ENCODE data around the gene SLC35G6. TPM values are rescaled to one million over a fixed set of nuclear protein-coding genes. Genes with fewer than 3 reads are reported as not detected.
"Not testable (repeated sequence)": the region's sequence is repeated elsewhere in the genome, so short reads cannot be mapped to it uniquely, and the experiment has no call there.

SLC35G6 gene
- total and polyA plus RNA-seq, 4 donors, result not detected

GRCh38 chr17:7470457-7470973 is 10.7 kb upstream of the SLC35G6 start:
- WGBS, result 63% methylated on average over 8 of the region's 8 CpGs
- TF ChIP-seq JUND (IDR thresholded peaks at IDR 0.05), result peak in 1 of 2 donors; percentile 27
- peak in 1 of 2 donors; percentile 13 for TF ChIP-seq RXRA (IDR thresholded peaks at IDR 0.05)
- TF ChIP-seq HNF4A (conservative IDR thresholded peaks at IDR 0.05), result peak; percentile 70 to 73
- H3K9me3 ChIP-seq (ENCODE audit: control insufficient read depth in 4 of 4, low read length in 3 of 4); H3K27me3 ChIP-seq (ENCODE audit: control insufficient read depth in 4 of 4, insufficient read depth in 4 of 4, low read length in 3 of 4); H3K9ac ChIP-seq (ENCODE audit: low read depth in 1 of 2, low read length in 2 of 2); DNase-seq (ENCODE audit: low spot score); H3K27ac ChIP-seq (ENCODE audit: low read depth in 1 of 2, low read length in 2 of 2); H3K4me3 ChIP-seq (ENCODE audit: low read depth in 1 of 3, low read length in 3 of 3); H3K36me3 ChIP-seq (ENCODE audit: control insufficient read depth in 4 of 4, insufficient read depth in 3 of 4, low read depth in 1 of 4, low read length in 3 of 4): not testable (repeated sequence)
- peaks cover 9 to 35% (median 22%) of the 10 kb centered on the region in 4 donors for H3K4me1 ChIP-seq (ENCODE audit: control insufficient read depth in 4 of 4, insufficient read depth in 4 of 4, low read length in 3 of 4)

GRCh38 chr17:7471729-7472128 is 9.5 kb upstream of the SLC35G6 start:
- H3K27ac ChIP-seq (ENCODE audit: low read depth in 1 of 2, low read length in 2 of 2), result no peak overlapping the region
- no peak for DNase-seq (ENCODE audit: low spot score)
- peaks cover 15 to 45% (median 24%) of the 10 kb centered on the region in 4 donors for H3K4me1 ChIP-seq (ENCODE audit: control insufficient read depth in 4 of 4, insufficient read depth in 4 of 4, low read length in 3 of 4)

More at GRCh38 chr17:7471729-7472128, 9.5 kb upstream of the SLC35G6 start:
- no peaks in the 10 kb centered on the region for H3K27me3 ChIP-seq (ENCODE audit: control insufficient read depth in 4 of 4, insufficient read depth in 4 of 4, low read length in 3 of 4)
- H3K36me3 ChIP-seq (ENCODE audit: control insufficient read depth in 4 of 4, insufficient read depth in 3 of 4, low read depth in 1 of 4, low read length in 3 of 4), result no peaks in the 10 kb centered on the region
- no peak for TF ChIP-seq ZBTB33 (IDR thresholded peaks at IDR 0.05)
- no peak for TF ChIP-seq HNF4G (IDR thresholded peaks at IDR 0.05)
- no peak for TF ChIP-seq RAD21 (IDR thresholded peaks at IDR 0.05)
- no peak for TF ChIP-seq RXRA (IDR thresholded peaks at IDR 0.05)
- no peak for TF ChIP-seq CTCF (IDR thresholded peaks at IDR 0.05; ENCODE audit: low read depth, low read length, missing input control)
- TF ChIP-seq TAF1 (conservative IDR thresholded peaks at IDR 0.05), result no peak
- no peak for TF ChIP-seq FOXA2 (IDR thresholded peaks at IDR 0.05)
- TF ChIP-seq HNF4A (conservative IDR thresholded peaks at IDR 0.05), result no peak
- no peak for TF ChIP-seq REST (IDR thresholded peaks at IDR 0.05)
- no peak for TF ChIP-seq FOXA1 (IDR thresholded peaks at IDR 0.05)
- TF ChIP-seq NR2F2 (IDR thresholded peaks at IDR 0.05), result no peak
- TF ChIP-seq ATF3 (IDR thresholded peaks at IDR 0.05), result no peak
- no peak for TF ChIP-seq SP1 (IDR thresholded peaks at IDR 0.05)
- TF ChIP-seq YY1 (IDR thresholded peaks at IDR 0.05), result no peak
- TF ChIP-seq GABPA (IDR thresholded peaks at IDR 0.05 in 1 of 2, conservative IDR thresholded peaks at IDR 0.05 in 1 of 2), result no peak
- no peak for TF ChIP-seq MAX (IDR thresholded peaks at IDR 0.05)
- TF ChIP-seq JUND (IDR thresholded peaks at IDR 0.05), result no peak
- TF ChIP-seq EGR1 (IDR thresholded peaks at IDR 0.05; ENCODE audit: low read depth in 2 of 2), result no peak
- WGBS, result 81% methylated on average over 2 of the region's 2 CpGs
- no peak overlapping the region for H3K9ac ChIP-seq (ENCODE audit: low read depth in 1 of 2, low read length in 2 of 2)
- no peak overlapping the region for H3K4me3 ChIP-seq (ENCODE audit: low read depth in 1 of 3, low read length in 3 of 3)
- no peaks in the 10 kb centered on the region for H3K9me3 ChIP-seq (ENCODE audit: control insufficient read depth in 4 of 4, low read length in 3 of 4)

Measured in liver (tissue), 9 donors.